WERI-Rb-1 (cell line): ENCODE measurements around the gene PATJ.
"Not testable (repeated sequence)": the region's sequence is repeated elsewhere in the genome, so short reads cannot be mapped to it uniquely, and the experiment has no call there.

Experiments
- DNase-seq: peaks from one replicate; pipeline ENCODE4 v3.0.0-alpha.2; 2020
- H3K27ac ChIP-seq: fragments of 250-450 bp; sonication (Bioruptor Pico); 2 replicates; pipeline ENCODE4 v1.5.1; 2020; ENCODE audit warnings: mild to moderate bottlenecking, moderate library complexity
- H3K27me3 ChIP-seq: fragments of 250-450 bp; sonication (Bioruptor Pico); 2 replicates; pipeline ENCODE4 v1.5.1; 2021; ENCODE audit warnings: mild to moderate bottlenecking, low read depth, moderate library complexity; ENCODE audit not compliant: insufficient read depth, severe bottlenecking
- H3K36me3 ChIP-seq: fragments of 250-450 bp; sonication (Bioruptor Pico); 2 replicates; pipeline ENCODE4 v1.5.1; 2020; ENCODE audit warnings: mild to moderate bottlenecking, moderate library complexity
- H3K4me3 ChIP-seq: 2 replicates; pipeline ENCODE4 v1.5.1; 2011; ENCODE audit warnings: low read depth, mild to moderate bottlenecking, control low read depth, low read length
- H3K9me3 ChIP-seq: fragments of 250-450 bp; sonication (Bioruptor Pico); 2 replicates; pipeline ENCODE4 v1.5.1; 2021; ENCODE audit warnings: mild to moderate bottlenecking, moderate library complexity; ENCODE audit not compliant: severe bottlenecking
- CTCF ChIP-seq: IDR thresholded peaks from 2 replicates; pipeline ENCODE4 v1.5.1; 2011; ENCODE audit warnings: low read depth, mild to moderate bottlenecking, control low read depth, inconsistent platforms, low read length

PATJ gene

DNA sequence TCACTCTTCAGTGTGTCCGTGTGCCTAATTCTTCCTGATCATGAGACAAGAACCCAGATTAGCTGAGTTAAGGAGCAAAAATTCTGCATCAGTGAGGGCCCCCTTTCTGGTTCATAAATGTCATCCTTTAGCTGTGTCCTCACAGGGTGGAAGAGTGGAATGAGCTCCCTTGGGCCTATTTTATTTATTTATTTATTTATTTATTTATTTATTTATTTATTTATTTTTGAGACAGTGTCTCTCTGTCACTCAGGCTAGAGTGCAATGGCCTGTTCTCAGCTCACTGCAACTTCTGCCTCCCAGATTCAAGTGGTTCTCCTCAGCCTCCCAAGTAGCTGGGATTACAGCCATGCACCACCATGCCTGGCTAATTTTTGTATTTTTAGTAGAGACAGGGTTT is 131.7 kb downstream of the PATJ start:
- no peak for TF ChIP-seq CTCF
- no peak for DNase-seq

GRCh38 chr1:61875198-61875597 is 132.9 kb downstream of the PATJ start:
- no peak for DNase-seq
- H3K36me3 ChIP-seq, result peaks cover 5% of the 10 kb centered on the region
- H3K27me3 ChIP-seq, result no peaks in the 10 kb centered on the region
- H3K4me3 ChIP-seq, result no peak overlapping the region
- H3K27ac ChIP-seq, result no peak overlapping the region
- TF ChIP-seq CTCF, result no peak
- peaks cover 5% of the 10 kb centered on the region for H3K9me3 ChIP-seq

More for the DNA sequence above, 131.7 kb downstream of the PATJ start:
- Histone ChIP-seq H3K9me3 (peaks cover 5% of the 10 kb centered on the region), H3K36me3 (peaks cover 5% of the 10 kb centered on the region), H3K4me3 (no peak overlapping the region), H3K27ac (no peak overlapping the region), H3K27me3 (no peaks in the 10 kb centered on the region)

- H3K9me3 ChIP-seq, DNase-seq, H3K4me3 ChIP-seq, H3K27me3 ChIP-seq, H3K27ac ChIP-seq: not testable (repeated sequence)
- peaks cover 11% of the 10 kb centered on the region for H3K36me3 ChIP-seq
These were observed 137.7 kb downstream of the PATJ start for GRCh38 chr1:61879887-61880474.

DNA sequence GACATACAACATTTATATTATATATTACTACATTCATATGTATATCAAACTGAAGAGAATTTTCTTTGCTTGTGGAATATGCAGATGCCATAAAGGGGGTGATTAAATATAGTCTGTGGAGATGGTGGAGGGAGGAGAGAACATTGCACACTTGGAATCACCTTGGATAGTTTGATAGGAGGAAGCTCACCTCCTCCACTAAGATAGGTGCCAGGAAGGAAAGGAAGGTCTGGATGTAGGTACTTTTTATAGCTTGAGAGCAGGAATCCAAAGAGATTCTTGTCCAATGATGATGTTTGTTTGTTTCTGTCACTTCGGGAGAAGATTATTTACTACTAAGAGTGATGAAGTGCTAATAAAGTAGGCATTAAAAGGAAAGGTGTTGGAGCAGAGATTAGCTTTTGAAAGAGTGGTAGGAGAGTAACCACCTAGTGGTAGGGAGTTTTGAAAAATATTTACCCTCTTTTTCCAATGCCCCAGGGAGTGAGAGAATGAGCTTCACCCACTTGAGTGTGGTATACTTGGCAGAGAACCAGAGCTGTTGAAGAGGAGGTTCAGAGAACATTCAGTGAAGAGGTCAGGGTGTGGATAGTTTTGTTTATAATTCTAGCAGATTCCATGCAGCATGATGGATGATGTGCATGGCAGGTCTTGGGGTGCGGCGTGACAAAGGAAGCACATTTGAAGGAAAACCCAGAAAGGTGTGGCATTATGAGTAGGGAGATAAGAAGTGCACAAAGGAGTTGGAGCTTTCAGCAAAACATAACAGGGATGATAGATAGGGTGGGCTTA is 145.0 kb downstream of the PATJ start:
- H3K4me3 ChIP-seq, result no peak overlapping the region
- no peak for DNase-seq
- no peak for TF ChIP-seq CTCF
- no peaks in the 10 kb centered on the region for H3K27me3 ChIP-seq
- H3K27ac ChIP-seq, result no peak overlapping the region
- peaks cover 6% of the 10 kb centered on the region for H3K36me3 ChIP-seq
- H3K9me3 ChIP-seq, result no peaks in the 10 kb centered on the region

DNA sequence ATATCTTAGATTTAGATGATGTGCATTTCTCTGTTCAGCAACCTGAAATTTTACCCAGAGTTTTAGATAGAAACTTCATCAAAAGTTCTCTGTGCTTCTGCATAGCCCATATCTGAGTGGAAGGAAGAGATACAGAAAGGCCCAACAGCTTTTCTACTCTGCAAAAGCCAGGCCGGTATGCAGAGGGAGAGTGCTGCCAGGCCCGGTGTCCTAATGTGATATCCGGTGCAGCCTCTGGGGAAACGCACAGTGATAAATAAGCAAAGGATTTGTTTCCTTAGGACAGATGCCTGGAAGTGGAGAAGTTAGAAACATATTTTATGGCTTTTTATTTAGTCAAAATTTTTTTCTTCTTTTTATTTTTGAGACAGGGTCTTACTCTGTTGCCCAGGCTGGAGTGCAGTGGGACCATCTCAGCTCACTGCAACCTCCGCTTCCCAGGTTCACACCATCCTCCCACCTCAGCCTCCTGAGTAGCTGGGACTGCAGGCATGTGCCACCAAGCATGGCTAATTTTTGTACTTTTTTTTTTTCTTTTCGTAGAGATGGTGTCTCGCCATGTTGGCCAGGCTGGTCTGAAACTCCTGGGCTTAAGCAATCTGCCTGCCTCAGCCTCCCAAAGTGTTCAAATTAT is 145.8 kb downstream of the PATJ start:
- Histone ChIP-seq H3K36me3 (peaks cover 6% of the 10 kb centered on the region), H3K27ac (no peak overlapping the region), H3K27me3 (no peaks in the 10 kb centered on the region), H3K9me3 (no peaks in the 10 kb centered on the region), H3K4me3 (no peak overlapping the region)
- no peak for DNase-seq
- TF ChIP-seq CTCF, result no peak

- H3K4me3 ChIP-seq, result no peak overlapping the region
- no peak overlapping the region for H3K27ac ChIP-seq
- no peaks in the 10 kb centered on the region for H3K27me3 ChIP-seq
- TF ChIP-seq CTCF, result no peak
- H3K36me3 ChIP-seq, result peaks cover 6% of the 10 kb centered on the region
- H3K9me3 ChIP-seq, result no peaks in the 10 kb centered on the region
- no peak for DNase-seq
These were observed 146.5 kb downstream of the PATJ start for GRCh38 chr1:61888808-61889207.

DNA sequence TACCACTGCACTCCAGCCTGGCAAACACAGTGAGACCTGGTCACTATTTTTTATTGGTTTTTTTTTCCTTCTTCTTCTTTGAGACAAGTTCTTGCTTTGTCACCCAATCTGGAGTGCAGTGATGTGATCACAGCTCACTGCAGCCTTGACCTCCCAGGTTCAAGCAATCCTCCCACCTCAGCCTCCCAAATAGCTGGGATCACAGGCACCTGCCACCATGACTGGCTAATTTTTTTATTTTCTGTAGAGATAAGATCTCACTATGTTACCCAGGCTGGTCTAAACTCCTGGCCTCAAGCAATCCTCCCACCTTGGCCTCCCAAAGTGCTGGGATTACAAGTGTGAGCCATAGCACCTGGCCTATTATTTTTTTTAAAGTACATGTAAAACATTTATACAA is 148.2 kb downstream of the PATJ start:
- H3K4me3 ChIP-seq, H3K9me3 ChIP-seq, H3K27ac ChIP-seq, H3K36me3 ChIP-seq, DNase-seq, H3K27me3 ChIP-seq: not testable (repeated sequence)
